GF-D8 (cell line): ENCODE results near the gene ELMO1.

ENCODE experiments used
- DNase-seq: peaks from one replicate; lab custom pipeline; 2025; lab: John Stamatoyannopoulos, UW

ELMO1 gene

GRCh38 chr7:37097983-37098382 is 350.7 kb downstream of the ELMO1 start:
- no peak for DNase-seq

GRCh38 chr7:37097276-37097675 is 351.4 kb downstream of the ELMO1 start:
- DNase-seq = no peak

GRCh38 chr7:37096341-37096740 is 352.3 kb downstream of the ELMO1 start:
- no peak for DNase-seq

GRCh38 chr7:37095122-37095521 is 353.5 kb downstream of the ELMO1 start:
- DNase-seq = no peak

GRCh38 chr7:37093257-37093656 is 355.4 kb downstream of the ELMO1 start:
- DNase-seq = no peak

- no peak for DNase-seq
Observed at GRCh38 chr7:37092548-37092947, 356.1 kb downstream of the ELMO1 start.

GRCh38 chr7:37089972-37090371 is 358.7 kb downstream of the ELMO1 start:
- no peak for DNase-seq

GRCh38 chr7:37085600-37085999 is 363.1 kb downstream of the ELMO1 start:
- DNase-seq = no peak

GRCh38 chr7:37084303-37084702 is 364.4 kb downstream of the ELMO1 start:
- no peak for DNase-seq

- no peak for DNase-seq
Observed at GRCh38 chr7:37083311-37084096, 365.2 kb downstream of the ELMO1 start.

- DNase-seq = no peak
Observed at GRCh38 chr7:37081436-37081835, 367.2 kb downstream of the ELMO1 start.

GRCh38 chr7:37079420-37079819 is 369.2 kb downstream of the ELMO1 start:
- DNase-seq = no peak

- DNase-seq = no peak
Observed at GRCh38 chr7:37076668-37077067, 372.0 kb downstream of the ELMO1 start.

- no peak for DNase-seq
Observed at GRCh38 chr7:37074370-37074769, 374.3 kb downstream of the ELMO1 start.

- no peak for DNase-seq
Observed at GRCh38 chr7:37071124-37071523, 377.5 kb downstream of the ELMO1 start.

GRCh38 chr7:37070471-37070870 is 378.2 kb downstream of the ELMO1 start:
- no peak for DNase-seq

- DNase-seq = no peak
Observed at GRCh38 chr7:37070031-37070430, 378.6 kb downstream of the ELMO1 start.

GRCh38 chr7:37069336-37069735 is 379.3 kb downstream of the ELMO1 start:
- DNase-seq = no peak

GRCh38 chr7:37068902-37069301 is 379.8 kb downstream of the ELMO1 start:
- no peak for DNase-seq

- no peak for DNase-seq
Observed at GRCh38 chr7:37068038-37068437, 380.6 kb downstream of the ELMO1 start.

GRCh38 chr7:37065779-37066271 is 382.8 kb downstream of the ELMO1 start:
- no peak for DNase-seq

- no peak for DNase-seq
Observed at GRCh38 chr7:37062560-37062859, 386.2 kb downstream of the ELMO1 start.

- no peak for DNase-seq
Observed at GRCh38 chr7:37061849-37062559, 386.7 kb downstream of the ELMO1 start.
